ENCODE data around the gene SUCLG2.
A peak's percentile ranks its signal among the peaks of the same experiment; 100 is the strongest.
"Not testable (repeated sequence)": the region's sequence is repeated elsewhere in the genome, so short reads cannot be mapped to it uniquely, and the experiment has no call there.

SUCLG2 gene

GRCh38 chr3:67551361-67552016 is 102.9 kb downstream of the SUCLG2 start:
- no peak for TF ChIP-seq POLR2AphosphoS5 (IDR thresholded peaks at IDR 0.05; ENCODE audit: low read depth, low read length)
- no peak for TF ChIP-seq POLR2A (IDR thresholded peaks at IDR 0.05; ENCODE audit: low read depth, low read length)
- FAIRE-seq (no peak), DNase-seq (ENCODE audit: insufficient read length) (no peak)

GRCh38 chr3:67550541-67550940 is 103.9 kb downstream of the SUCLG2 start:
- TF ChIP-seq TAF1 (IDR thresholded peaks at IDR 0.05; ENCODE audit: borderline replicate concordance, low read depth, low read length) (no peak), POLR2AphosphoS5 (IDR thresholded peaks at IDR 0.05; ENCODE audit: low read depth, low read length) (no peak), POLR2A (IDR thresholded peaks at IDR 0.05; ENCODE audit: low read depth, low read length) (no peak)
- no peak for FAIRE-seq
- no peak for DNase-seq (ENCODE audit: insufficient read length)

DNA sequence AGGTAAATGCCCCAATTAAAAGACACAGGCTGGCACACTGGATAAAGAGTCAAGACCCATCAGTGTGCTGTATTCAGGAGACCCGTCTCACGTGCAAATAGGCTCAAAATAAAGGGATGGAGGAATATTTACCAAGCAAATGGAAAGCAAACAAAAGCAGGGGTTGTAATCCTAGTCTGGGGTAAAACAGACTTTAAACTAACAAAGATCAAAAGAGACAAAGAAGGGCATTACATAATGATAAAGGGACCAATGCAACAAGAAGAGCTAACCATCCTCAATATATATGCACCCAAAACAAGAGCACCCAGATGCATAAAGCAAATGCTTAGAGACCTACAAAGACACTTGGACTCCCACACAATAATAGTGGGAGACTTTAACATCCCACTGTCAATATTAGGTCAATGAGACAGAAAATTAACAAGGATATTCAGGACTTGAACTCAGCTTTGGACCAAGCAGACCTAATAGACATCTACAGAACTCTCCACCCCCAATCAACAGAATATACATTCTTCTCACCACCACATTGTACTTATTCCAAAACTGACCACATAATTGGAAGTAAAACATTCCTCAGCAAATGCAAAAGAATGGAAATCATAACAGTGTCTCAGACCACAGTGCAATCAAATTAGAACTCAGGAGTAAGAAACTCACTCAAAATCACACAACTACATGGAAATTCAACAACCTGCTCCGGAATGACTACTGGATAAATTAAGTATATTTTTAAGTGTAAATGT is 111.7 kb downstream of the SUCLG2 start:
- DNase-seq (ENCODE audit: insufficient read length); FAIRE-seq: not testable (repeated sequence)

- FAIRE-seq (no peak), DNase-seq (ENCODE audit: insufficient read length) (no peak)
- TF ChIP-seq POLR2AphosphoS5 (IDR thresholded peaks at IDR 0.05; ENCODE audit: low read depth, low read length) (no peak), TAF1 (IDR thresholded peaks at IDR 0.05; ENCODE audit: borderline replicate concordance, low read depth, low read length) (no peak), POLR2A (IDR thresholded peaks at IDR 0.05; ENCODE audit: low read depth, low read length) (no peak)
Measured at GRCh38 chr3:67540198-67540894, 114.1 kb downstream of the SUCLG2 start.

DNA sequence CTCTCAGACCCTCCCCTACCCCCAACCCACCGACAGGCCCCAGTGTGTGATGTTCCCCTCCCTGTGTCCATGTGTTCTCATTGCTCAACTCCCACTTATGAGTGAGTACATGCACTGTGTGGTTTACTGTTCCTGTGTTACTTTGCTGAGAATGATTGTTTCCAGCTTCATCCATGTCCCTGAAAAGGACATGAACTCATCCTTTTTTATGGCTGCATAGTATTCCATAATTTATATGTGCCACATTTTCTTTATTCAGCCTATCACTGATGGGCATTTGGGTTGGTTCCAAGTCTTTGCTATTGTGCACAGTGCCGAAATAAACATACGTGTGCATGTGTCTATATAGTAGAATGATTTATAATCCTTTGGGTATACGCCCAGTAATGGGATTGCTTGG is 117.2 kb downstream of the SUCLG2 start:
- not testable (repeated sequence) for DNase-seq (ENCODE audit: insufficient read length); FAIRE-seq

- no peak for TF ChIP-seq TAF1 (IDR thresholded peaks at IDR 0.05; ENCODE audit: borderline replicate concordance, low read depth, low read length)
- no peak for TF ChIP-seq POLR2A (IDR thresholded peaks at IDR 0.05; ENCODE audit: low read depth, low read length)
- no peak for TF ChIP-seq POLR2AphosphoS5 (IDR thresholded peaks at IDR 0.05; ENCODE audit: low read depth, low read length)
- DNase-seq (ENCODE audit: insufficient read length) (no peak), FAIRE-seq (no peak)
Measured at GRCh38 chr3:67535006-67535405, 119.4 kb downstream of the SUCLG2 start.

GRCh38 chr3:67534594-67534993 is 119.8 kb downstream of the SUCLG2 start:
- FAIRE-seq (no peak), DNase-seq (ENCODE audit: insufficient read length) (no peak)
- no peak for TF ChIP-seq TAF1 (IDR thresholded peaks at IDR 0.05; ENCODE audit: borderline replicate concordance, low read depth, low read length)
- TF ChIP-seq POLR2A (IDR thresholded peaks at IDR 0.05; ENCODE audit: low read depth, low read length) = no peak
- no peak for TF ChIP-seq POLR2AphosphoS5 (IDR thresholded peaks at IDR 0.05; ENCODE audit: low read depth, low read length)

GRCh38 chr3:67531181-67532101 is 123.0 kb downstream of the SUCLG2 start:
- peak; percentile 44 for FAIRE-seq
- TF ChIP-seq TAF1 (IDR thresholded peaks at IDR 0.05; ENCODE audit: borderline replicate concordance, low read depth, low read length) (no peak), POLR2A (IDR thresholded peaks at IDR 0.05; ENCODE audit: low read depth, low read length) (no peak), POLR2AphosphoS5 (IDR thresholded peaks at IDR 0.05; ENCODE audit: low read depth, low read length) (no peak)
- DNase-seq (ENCODE audit: insufficient read length) = no peak

DNA sequence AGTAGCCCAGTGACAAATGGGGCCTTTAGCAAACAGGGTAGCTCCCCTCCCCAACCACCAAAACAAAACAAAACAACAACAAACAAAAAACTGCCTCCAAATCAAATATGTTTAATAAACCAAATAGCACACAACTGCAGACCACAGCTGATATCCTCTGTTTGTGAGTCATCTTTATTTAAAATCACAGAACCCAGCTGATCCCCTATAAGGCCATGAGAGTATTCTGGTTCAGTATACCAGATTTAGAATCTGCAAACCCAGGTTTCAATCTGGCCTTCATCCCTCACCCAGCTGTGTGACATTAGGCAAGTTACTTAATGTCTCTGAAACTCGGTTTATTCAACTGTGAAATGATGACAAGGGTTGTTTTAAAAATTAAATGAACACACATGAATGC is 124.5 kb downstream of the SUCLG2 start:
- FAIRE-seq (no peak), DNase-seq (ENCODE audit: insufficient read length) (no peak)
- TF ChIP-seq POLR2A (IDR thresholded peaks at IDR 0.05; ENCODE audit: low read depth, low read length) (no peak), POLR2AphosphoS5 (IDR thresholded peaks at IDR 0.05; ENCODE audit: low read depth, low read length) (no peak), TAF1 (IDR thresholded peaks at IDR 0.05; ENCODE audit: borderline replicate concordance, low read depth, low read length) (no peak)

- no peak for FAIRE-seq
- no peak for DNase-seq (ENCODE audit: insufficient read length)
- TF ChIP-seq TAF1 (IDR thresholded peaks at IDR 0.05; ENCODE audit: borderline replicate concordance, low read depth, low read length) (no peak), POLR2AphosphoS5 (IDR thresholded peaks at IDR 0.05; ENCODE audit: low read depth, low read length) (no peak)
Measured at GRCh38 chr3:67529337-67529736, 125.1 kb downstream of the SUCLG2 start.

DNA sequence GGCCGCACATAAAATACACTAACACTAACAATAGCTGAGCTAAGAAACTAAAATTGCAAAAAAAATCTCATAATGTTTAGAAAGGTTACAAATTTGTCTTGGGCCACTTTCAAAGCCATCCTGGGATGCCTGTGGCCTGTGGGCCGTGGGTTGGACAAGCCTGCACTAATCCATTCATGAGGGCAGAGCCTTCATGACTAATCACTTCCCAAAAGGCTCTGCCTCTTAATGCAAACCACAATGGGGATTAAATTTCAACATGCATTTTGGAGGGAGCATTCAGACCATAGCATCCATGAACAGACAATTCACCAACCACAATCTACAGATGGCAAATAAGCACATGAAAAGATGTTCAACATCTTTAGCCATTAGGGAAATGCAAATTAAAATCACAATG is 128.2 kb downstream of the SUCLG2 start:
- TF ChIP-seq TAF1 (IDR thresholded peaks at IDR 0.05; ENCODE audit: borderline replicate concordance, low read depth, low read length) = no peak
- DNase-seq (ENCODE audit: insufficient read length) (no peak), FAIRE-seq (no peak)

All from GM12892 (cell line).